Left hindlimb (tissue), 1 donor: ENCODE data around the gene TECTA.
"Not testable (repeated sequence)": the region's sequence is repeated elsewhere in the genome, so short reads cannot be mapped to it uniquely, and the experiment has no call there.

ENCODE experiments used
- DNase-seq: peaks from one replicate; pipeline ENCODE4 v3.0.0-alpha.2; 2018

The TECTA gene

DNA sequence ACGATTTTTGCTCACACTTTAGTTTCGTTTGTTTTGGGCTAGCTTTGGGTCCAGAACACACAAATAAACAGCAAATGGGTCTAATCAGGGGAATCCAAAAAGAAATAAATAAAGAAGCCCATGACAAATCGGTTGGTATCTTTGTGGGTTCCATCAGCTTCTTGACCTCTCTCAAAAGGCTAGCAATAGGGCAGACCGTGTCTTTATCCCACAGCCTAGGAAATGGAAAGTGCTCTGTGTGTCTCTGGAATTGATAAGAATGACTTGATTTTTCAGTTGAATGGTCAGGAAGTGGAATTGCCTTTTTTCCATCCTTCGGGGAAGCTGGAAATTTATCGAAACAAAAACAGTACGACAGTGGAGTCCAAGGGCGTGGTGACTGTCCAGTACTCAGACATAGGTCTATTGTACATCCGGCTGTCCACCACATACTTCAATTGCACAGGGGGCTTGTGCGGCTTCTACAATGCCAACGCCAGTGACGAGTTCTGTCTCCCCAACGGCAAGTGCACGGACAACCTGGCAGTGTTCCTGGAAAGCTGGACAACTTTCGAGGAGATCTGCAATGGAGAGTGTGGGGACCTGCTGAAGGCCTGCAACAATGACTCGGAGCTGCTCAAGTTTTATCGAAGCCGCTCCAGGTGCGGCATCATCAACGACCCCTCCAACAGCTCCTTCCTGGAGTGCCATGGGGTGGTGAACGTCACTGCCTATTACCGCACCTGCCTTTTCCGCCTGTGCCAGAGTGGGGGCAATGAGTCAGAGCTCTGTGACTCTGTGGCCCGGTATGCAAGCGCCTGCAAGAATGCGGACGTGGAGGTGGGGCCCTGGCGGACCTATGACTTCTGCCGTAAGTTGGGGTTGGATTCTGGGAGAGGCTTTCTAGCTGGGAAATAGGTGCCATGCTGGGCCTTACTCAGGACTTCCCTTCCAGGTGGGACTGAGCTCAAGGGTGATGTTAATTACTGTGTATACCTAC lies 28.6 kb downstream of the TECTA start:
- no peak for DNase-seq

GRCh38 chr11:121131656-121132055 lies 30.6 kb downstream of the TECTA start:
- DNase-seq: no peak

GRCh38 chr11:121132211-121132976 lies 31.4 kb downstream of the TECTA start:
- no peak for DNase-seq

DNA sequence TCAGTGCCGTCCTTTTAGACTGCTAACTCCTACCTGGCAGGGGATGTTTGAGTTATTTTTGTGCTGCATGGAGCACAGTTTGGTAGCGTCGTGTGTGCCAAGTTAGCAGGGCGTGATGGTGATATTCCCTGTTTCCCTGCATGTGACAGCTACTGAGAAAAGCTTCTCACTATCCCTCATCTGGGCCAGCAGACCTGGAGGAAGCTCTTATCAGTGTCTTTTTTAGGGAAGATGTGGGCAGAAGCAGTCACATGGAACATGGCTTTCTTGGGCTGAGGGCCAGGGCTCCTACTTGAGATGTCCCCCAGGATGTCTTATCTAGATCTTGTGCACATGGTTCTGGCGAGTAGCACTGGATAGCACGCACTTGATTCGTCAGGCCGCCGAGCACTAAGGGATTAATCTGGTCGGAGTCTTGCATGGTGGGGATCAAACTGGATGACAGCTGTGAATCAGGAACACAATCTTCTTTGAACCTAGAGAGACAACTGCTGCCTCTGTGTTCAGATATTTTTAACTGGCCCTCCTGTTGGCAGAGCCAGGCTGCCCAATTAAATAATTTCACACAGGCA lies 33.8 kb downstream of the TECTA start:
- no peak for DNase-seq

DNA sequence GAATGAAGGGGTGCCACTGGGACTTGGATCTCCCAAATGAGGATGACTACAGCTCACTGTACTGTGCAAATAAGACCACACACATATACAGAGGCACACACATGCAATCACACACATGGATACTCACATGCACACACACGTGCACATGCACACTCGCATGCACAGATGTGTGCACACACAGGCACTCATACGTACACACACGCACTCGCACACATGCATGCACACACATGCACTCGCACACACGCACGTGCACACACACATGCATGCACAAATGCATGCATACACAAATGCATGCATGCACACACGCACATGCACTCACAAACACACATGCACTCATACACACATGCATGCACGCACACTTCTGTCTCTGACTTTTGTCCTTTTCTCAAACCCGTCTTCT lies 36.0 kb downstream of the TECTA start:
- no peak for DNase-seq

DNA sequence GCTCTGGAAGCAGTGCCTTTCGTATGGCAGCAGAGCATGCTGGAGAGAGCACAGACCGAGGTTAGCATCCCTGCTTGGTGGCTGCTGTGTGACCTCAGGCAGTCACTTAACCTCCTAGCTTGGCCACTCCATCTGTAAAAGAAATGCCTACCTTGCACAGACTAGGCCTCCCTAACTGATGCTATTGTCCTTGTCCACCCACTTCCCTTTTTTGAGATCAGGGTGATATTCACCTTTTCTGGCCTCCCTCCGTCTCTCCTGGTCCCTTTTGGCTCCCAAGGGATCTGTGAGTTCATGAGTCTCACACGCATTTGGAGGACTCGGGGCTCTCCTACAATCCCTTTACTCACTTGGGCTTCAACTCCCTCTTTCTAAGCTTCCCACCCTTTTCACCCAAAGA lies 37.2 kb downstream of the TECTA start:
- no peak for DNase-seq

- no peak for DNase-seq
Observed at GRCh38 chr11:121140369-121140768, 39.3 kb downstream of the TECTA start.

- no peak for DNase-seq
Observed at GRCh38 chr11:121141066-121141465, 40.0 kb downstream of the TECTA start.

GRCh38 chr11:121143921-121144320 lies 42.9 kb downstream of the TECTA start:
- DNase-seq: no peak

- DNase-seq: no peak
Observed at GRCh38 chr11:121144723-121145122, 43.7 kb downstream of the TECTA start.

GRCh38 chr11:121145826-121146225 lies 44.8 kb downstream of the TECTA start:
- no peak for DNase-seq

DNA sequence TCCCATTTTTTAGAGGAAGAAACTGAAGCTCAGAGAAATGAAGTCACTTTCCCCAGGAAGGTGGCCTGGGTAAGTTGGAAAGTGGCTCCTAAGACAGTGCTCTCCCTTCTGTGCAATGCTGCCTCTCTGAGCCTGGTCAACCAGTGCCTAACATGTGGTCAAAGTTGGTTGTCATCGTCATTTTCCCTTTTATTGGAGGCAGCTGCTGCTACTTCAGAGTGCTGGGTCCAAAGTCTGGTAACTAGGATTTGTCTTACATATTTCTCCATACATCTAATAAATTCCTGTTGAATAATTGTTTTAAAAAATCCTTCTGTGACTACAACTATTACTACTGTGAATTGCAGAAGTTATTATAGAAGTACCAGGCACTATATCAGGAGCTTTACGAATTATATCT lies 48.1 kb downstream of the TECTA start:
- no peak for DNase-seq

DNA sequence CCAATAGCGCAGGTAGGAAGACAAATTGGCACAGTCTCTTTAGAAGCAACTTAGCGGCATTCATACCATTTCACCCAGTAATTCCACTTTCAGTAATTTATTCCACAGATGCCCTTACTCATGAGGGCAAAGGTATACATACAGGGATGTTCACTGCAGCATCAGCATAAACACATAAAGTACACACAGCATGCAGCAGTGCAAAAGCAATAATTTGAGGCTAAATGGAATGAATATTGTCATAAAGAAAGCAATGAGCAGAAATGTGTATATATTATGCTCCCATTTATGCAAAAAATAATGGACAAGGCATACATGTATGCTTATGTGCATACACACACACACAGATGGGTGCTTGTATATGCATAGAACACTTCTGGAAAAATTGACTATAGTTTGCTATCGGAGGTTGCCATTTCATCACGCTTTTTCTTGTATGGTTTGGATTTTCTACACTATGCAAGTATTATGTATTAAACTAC lies 50.2 kb downstream of the TECTA start:
- DNase-seq: no peak

DNA sequence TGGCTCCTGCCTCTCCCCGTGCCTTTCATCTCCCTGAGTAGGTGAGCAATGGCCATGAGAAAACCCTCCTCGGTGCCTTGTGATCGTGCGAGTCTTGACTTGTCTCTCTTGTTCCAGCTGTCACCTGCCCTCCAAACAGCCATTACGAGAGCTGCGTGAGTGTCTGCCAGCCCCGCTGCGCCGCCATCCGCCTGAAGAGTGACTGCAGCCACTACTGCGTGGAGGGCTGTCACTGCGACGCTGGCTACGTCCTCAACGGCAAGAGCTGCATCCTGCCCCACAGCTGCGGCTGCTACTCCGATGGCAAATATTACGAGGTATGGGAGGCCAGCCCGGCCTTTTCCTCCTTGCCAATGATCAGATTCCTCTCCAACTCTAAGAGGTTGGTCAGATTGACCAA lies 51.7 kb downstream of the TECTA start:
- DNase-seq: no peak

DNA sequence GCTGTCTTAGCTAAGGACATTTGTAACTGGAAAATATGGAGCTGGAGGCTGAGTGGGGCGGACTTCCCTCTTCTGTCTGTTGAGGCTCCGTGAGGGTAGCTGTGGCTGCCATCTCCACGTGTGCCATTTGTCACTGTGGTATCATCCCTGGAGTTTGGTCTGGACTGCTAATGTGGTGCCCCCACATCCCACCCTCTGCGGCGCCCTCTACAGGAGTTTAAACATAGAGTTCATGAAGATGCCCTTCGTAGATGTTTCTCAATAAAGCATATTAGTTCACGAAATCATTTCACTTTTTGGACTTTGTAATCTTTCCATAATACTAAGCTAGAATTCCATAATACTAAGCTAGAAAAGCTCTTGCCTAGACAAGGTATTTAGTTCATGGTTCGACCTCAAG lies 52.4 kb downstream of the TECTA start:
- no peak for DNase-seq

GRCh38 chr11:121154486-121155314 lies 53.7 kb downstream of the TECTA start:
- no peak for DNase-seq

- DNase-seq: no peak
Observed at GRCh38 chr11:121157756-121158155, 56.7 kb downstream of the TECTA start.

DNA sequence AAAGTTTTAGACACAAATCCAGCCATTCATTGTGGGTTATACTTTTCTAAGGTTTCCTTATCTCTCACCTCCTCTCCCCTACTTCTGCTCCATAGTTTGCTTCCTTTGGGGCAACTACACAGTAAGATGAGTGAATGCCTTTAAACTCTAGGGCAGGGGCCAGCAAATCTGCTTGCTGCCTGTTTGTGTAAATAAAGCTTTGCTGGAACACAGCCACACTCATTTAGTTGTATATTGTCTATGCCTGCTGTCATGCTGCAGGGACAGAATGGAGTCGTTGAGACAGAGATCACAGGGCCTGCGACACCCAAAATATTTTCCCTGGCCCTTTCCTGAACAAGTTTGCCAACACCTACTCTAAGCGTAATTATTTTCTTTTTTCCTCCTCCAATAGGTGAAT lies 58.7 kb downstream of the TECTA start:
- DNase-seq: no peak

DNA sequence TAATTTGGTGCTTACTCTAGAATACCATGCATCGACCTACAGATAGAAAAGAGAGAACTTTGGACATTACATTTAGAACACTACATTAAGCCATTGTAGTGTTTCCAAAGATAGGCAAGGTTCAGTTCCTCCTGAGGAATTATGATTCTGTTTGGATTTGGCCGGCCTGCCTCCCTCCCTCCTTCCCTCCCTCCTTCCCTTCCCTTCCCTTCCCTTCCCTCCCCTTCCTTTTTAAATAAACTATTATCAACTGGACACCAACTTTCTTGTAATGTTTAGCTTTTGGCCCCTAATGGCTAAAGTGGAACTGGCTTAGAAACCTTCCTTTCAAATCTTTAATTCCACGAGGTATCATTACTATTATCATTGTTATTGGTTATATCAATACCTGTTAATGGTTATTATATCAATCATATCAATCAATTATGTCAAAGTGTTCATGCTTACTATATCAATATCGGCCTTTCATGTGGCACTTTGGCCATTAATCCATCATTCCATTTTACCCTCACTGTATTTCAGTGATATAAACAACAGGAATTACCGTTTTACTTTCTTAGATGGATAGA lies 60.4 kb downstream of the TECTA start:
- no peak for DNase-seq

GRCh38 chr11:121163658-121164308 lies 62.7 kb downstream of the TECTA start:
- DNase-seq: no peak

DNA sequence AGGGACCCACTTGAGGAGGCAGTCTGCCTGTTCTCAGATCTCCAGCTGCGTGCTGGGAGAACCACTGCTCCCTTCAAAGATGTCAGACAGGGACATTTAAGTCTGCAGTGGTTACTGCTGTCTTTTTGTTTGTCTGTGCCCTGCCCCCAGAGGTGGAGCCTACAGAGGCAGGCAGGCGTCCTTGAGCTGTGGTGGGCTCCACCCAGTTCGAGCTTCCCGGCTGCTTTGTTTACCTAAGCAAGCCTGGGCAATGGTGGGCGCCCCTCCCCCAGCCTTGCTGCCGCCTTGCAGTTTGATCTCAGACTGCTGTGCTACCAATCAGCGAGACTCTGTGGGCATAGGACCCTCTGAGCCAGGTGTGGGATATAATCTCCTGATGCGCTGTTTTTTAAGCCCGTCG lies 76.6 kb downstream of the TECTA start:
- not testable (repeated sequence) for DNase-seq

GRCh38 chr11:121179306-121179705 lies 78.3 kb downstream of the TECTA start:
- no peak for DNase-seq
